Large intestine (tissue), 3 donors: ENCODE measurements around the gene NMNAT2. TPM values are rescaled to one million over a fixed set of nuclear protein-coding genes. Genes with fewer than 3 reads are reported as not detected.

Source experiments
- DNase-seq, 2 donors: peaks; one replicate each; pipeline versions ENCODE4 v3.0.0 to v3.0.0-alpha.2; 2013
- H3K27ac ChIP-seq: one replicate; pipeline ENCODE4 v1.5.1; 2013; ENCODE audit warnings: low read length
- H3K27me3 ChIP-seq: 2 replicates; pipeline ENCODE4 v1.6.1; 2013; ENCODE audit warnings: low read length; ENCODE audit not compliant: control insufficient read depth, insufficient read depth
- H3K36me3 ChIP-seq: 2 replicates; pipeline ENCODE4 v1.6.1; 2013; ENCODE audit warnings: low read length; ENCODE audit not compliant: control insufficient read depth, insufficient read depth
- H3K4me1 ChIP-seq: one replicate; pipeline ENCODE4 v1.6.1; 2013; ENCODE audit warnings: low read length; ENCODE audit not compliant: control insufficient read depth, insufficient read depth
- H3K4me3 ChIP-seq: one replicate; pipeline ENCODE4 v1.5.1; 2013; ENCODE audit warnings: low read length
- H3K9me3 ChIP-seq: one replicate; pipeline ENCODE4 v1.6.1; 2013; ENCODE audit warnings: mild to moderate bottlenecking, low read depth, low read length, moderate library complexity; ENCODE audit not compliant: control insufficient read depth
- WGBS: methylation state at CpG from one replicate; pipeline ENCODE4 v1.1.5; 2013; ENCODE audit warnings: low lambda C conversion rate; ENCODE audit not compliant: insufficient coverage; 5-methylcytosine and 5-hydroxymethylcytosine counted together
- polyA plus RNA-seq: library from polyadenylated mRNA; unstranded; fragments of 120-200 nt; gene quantifications from one replicate; pipeline ENCODE4 v1.2.1, GENCODE V29; 2013

Gene NMNAT2
- polyA plus RNA-seq, 1 donor, result 3.3 TPM

DNA sequence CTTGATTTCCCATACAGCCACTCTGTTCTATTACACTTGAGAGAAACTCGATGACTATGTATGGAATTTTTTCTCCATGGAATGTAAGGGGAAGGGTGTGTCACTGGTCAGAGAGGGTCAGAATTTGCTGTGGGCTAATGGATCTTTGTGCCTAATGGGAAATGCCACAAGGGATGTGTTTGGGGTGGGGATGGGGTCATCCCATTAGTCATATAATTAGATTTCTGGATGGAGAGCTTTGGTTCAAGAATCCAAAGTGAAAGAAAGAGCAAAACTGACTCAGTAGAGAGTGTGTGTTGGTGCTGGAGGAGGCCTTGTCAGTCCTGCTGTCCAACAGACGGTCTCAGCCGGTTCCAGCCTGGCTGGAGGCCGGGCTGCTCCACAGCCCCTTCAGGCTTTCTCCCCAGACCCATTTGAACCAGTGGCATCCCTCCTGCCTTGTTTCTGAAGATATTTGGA, 145.8 kb downstream of the NMNAT2 start:
- peaks cover 22% of the 10 kb centered on the region for H3K4me1 ChIP-seq
- no peaks in the 10 kb centered on the region for H3K9me3 ChIP-seq
- no peak overlapping the region for H3K27ac ChIP-seq
- H3K36me3 ChIP-seq, result no peaks in the 10 kb centered on the region
- H3K4me3 ChIP-seq, result no peak overlapping the region
- no CpG with 5 or more reads among the region's 4 CpGs for WGBS
- no peaks in the 10 kb centered on the region for H3K27me3 ChIP-seq
- no peak for DNase-seq

DNA sequence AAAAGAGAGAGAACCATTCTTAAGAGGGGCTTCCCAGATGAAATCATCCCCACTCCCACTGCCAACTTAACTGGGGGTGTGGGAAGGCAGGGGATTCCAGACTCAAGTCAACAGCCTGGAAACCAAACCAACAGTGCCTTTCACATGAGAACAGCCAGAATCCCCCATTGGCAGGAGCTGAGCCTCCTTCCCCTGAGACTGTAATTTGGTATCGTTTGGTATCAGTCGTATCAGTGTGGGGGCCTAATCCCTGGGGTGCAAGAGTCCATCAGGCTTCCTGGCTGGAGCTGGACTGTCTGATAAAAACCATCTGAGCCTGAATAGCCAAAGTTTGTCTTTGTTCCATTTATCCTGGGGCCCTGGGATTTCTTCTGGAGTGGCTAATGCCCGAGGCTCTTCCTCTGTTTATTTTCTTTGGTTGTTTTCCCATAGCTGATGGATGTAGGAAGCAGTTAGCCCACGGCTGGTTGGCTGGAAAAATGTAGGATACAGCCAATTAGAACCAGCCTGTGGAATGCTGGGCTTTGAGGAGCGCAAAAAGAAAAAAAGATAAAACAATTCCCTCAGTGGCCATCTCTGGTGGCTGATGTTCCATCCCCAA, 147.5 kb downstream of the NMNAT2 start:
- no peak overlapping the region for H3K27ac ChIP-seq
- no peaks in the 10 kb centered on the region for H3K36me3 ChIP-seq
- DNase-seq, result peak in 1 of 2 donors; percentile 46
- H3K27me3 ChIP-seq, result no peaks in the 10 kb centered on the region
- H3K9me3 ChIP-seq, result no peaks in the 10 kb centered on the region
- WGBS, result no CpG with 5 or more reads among the region's 5 CpGs
- no peak overlapping the region for H3K4me3 ChIP-seq
- peaks cover 8% of the 10 kb centered on the region for H3K4me1 ChIP-seq

DNA sequence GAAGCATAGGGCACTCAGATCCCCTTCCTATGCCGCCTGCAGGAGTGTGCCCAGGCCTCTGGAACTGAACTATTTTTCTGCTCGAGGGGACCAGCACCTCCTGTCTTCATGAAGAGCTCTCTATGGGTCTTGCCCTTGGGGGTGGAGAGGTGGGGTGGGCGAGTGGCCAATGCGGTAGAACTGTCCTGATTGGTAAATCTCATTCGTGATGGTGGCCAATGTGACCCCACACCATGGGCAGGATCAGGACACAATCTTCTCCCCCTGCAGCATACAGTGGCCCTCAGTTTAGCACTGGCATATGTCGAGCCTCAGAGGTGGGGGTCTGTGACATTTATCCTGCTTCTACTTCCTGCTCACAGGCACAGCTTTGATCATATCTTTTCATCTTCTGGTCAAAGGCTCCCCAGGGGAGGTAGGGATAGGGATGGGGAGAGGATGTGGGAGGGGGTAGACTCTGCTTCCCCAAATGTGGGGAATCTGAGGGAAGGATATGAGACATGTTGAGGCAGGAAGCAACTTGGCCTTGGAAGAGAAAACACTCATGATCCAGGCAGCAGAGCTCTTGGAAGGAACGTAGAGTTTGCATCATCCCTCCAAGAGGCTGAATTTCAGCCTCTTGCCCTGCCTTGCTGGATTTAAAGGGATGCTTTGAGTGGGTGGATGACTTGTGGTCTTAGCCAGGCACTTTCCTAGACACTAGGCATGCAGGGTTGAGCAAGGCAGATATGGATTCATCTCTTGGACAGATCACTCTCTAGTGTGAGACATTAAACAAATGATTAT, 150.3 kb downstream of the NMNAT2 start:
- no peak for DNase-seq
- Histone ChIP-seq H3K27me3 (no peaks in the 10 kb centered on the region), H3K9me3 (no peaks in the 10 kb centered on the region), H3K4me1 (peaks cover 8% of the 10 kb centered on the region), H3K4me3 (no peak overlapping the region), H3K27ac (no peak overlapping the region), H3K36me3 (no peaks in the 10 kb centered on the region)
- no CpG with 5 or more reads among the region's 7 CpGs for WGBS

DNA sequence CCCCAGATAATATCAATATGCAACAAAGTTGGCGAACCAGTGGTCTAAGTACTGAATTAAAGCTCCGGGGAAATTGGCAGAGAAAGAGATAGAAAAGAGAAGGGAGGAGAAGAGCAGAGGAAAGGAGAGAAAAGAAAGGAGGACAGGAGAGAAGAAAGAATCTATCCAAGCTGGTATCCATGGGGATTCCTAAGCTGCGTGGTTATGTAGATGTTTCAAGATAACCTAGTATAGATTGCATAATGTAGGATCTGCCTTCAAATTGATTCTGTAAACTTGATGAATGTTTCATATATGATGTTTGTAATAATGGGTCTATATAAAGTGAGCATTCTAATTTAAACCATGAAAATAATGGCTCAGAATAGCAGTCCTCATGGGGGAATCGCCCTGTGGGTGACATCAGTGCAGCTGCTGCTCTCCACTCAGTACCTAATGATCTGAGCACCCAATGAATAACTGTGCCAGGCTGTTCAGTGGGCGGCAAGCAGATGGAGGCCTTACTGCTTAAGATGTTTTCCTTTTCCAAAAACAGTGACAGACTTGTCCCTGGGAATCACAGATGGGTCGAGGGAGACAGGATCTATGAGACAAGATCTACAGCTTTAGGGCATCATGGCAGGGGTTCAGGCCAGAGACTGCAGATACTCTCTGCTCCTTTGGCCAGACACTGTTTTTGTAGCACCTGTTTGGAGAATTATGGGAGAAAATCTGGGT, 154.1 kb downstream of the NMNAT2 start:
- no peaks in the 10 kb centered on the region for H3K9me3 ChIP-seq
- 78% methylated on average over 3 of the region's 6 CpGs for WGBS
- no peak overlapping the region for H3K4me3 ChIP-seq
- no peaks in the 10 kb centered on the region for H3K4me1 ChIP-seq
- H3K27me3 ChIP-seq, result no peaks in the 10 kb centered on the region
- no peak for DNase-seq
- no peak overlapping the region for H3K27ac ChIP-seq
- no peaks in the 10 kb centered on the region for H3K36me3 ChIP-seq

DNA sequence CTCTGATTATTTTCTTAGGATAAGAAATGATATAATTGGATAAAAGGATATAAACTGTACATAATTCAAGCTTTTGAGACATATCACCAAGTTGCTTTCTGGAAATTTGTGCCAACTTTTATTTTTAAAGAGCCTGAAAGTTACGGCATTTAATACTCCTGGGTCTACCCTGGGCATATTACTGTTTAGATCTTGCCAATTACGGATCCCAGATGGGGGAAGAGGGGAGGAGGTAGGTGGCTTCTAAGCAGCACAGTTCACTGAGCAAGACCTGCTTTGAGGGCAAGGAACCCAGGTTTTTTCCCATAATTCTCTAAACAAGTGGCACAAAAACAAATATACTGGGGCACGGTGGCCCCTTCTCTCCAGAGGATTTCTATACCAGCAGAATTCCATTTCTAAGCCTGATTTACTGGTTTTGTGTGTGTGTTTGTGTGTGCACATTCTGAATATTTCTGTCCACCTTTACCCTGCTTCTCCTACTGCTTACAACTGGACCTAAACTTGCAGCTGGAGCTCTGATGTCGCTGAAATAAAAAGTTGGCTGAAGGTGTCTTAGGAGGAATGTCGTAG, 155.5 kb downstream of the NMNAT2 start:
- Histone ChIP-seq H3K9me3 (no peaks in the 10 kb centered on the region), H3K4me1 (no peaks in the 10 kb centered on the region), H3K36me3 (no peaks in the 10 kb centered on the region), H3K4me3 (no peak overlapping the region), H3K27me3 (no peaks in the 10 kb centered on the region), H3K27ac (no peak overlapping the region)
- WGBS, result 100% methylated on average over 1 of the region's 5 CpGs
- no peak for DNase-seq

DNA sequence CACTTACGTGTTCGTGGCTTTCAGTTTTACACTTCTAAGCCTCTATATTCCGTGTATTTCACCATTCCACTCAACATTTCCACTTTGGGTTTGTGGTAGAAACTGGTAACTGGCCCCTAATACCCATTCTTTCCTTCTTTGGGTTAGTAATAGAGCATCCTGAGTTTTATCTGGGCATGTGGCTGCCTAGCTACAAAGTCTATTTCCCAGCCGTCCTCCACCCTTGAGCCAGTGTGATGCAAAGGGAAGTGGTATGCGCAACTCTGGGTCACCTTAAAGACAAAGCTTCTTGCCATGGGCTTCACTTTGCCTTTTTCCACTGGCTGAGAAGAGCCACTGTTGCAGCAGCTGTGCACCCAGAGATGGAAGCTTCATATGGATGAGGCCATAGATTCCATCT, 158.3 kb downstream of the NMNAT2 start:
- H3K27ac ChIP-seq, result no peak overlapping the region
- no peaks in the 10 kb centered on the region for H3K36me3 ChIP-seq
- no peaks in the 10 kb centered on the region for H3K27me3 ChIP-seq
- no peaks in the 10 kb centered on the region for H3K9me3 ChIP-seq
- 100% methylated on average over 2 of the region's 5 CpGs for WGBS
- H3K4me1 ChIP-seq, result no peaks in the 10 kb centered on the region
- H3K4me3 ChIP-seq, result no peak overlapping the region
- no peak for DNase-seq

DNA sequence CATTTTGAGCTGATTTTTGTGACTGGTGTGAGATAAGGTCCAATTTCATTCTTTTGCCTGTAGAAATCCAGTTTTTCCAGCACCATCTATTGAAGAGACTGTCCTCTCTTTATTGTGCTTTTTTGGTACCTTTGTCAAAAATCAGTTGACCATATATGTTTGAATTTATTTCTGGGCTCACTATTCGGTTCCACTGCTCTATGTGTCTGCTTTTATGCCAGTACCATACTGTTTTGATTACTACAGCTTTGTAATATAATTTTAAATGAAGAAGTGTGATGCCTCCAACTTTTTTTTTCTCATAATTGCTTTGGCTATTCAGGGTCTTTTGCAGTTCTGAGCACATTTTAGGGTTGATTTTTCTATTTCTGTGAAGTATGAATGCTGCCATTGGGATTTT, 163.1 kb downstream of the NMNAT2 start:
- Histone ChIP-seq H3K4me3 (no peak overlapping the region), H3K36me3 (no peaks in the 10 kb centered on the region), H3K9me3 (no peaks in the 10 kb centered on the region), H3K4me1 (no peaks in the 10 kb centered on the region), H3K27me3 (no peaks in the 10 kb centered on the region), H3K27ac (no peak overlapping the region)
- WGBS, result no CpG with 5 or more reads among the region's 1 CpG
- DNase-seq, result no peak

DNA sequence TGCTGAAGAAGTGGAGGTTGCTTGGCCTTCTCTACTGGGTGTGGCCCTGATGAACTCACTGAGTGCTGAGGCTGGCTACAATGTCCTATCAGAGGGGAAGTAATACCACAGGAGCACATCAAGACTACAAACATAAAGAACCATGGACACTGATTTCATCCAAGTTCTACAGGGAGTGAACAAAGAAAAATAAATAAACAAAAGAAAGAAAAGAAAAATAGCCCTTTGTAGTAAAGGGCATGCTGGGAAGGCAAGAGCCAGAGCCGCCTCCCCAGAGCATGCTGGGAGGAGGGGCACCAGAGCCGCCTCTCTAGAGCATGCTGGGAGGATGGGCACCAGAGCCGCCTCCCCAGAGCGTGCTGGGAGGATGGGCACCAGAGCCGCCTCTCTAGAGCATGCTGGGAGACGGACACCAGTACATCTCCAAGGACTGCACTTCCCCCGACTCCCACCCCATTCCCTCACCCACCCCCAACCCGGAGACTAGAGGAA, 166.2 kb downstream of the NMNAT2 start:
- no CpG with 5 or more reads among the region's 8 CpGs for whole genome bisulfite sequencing

DNA sequence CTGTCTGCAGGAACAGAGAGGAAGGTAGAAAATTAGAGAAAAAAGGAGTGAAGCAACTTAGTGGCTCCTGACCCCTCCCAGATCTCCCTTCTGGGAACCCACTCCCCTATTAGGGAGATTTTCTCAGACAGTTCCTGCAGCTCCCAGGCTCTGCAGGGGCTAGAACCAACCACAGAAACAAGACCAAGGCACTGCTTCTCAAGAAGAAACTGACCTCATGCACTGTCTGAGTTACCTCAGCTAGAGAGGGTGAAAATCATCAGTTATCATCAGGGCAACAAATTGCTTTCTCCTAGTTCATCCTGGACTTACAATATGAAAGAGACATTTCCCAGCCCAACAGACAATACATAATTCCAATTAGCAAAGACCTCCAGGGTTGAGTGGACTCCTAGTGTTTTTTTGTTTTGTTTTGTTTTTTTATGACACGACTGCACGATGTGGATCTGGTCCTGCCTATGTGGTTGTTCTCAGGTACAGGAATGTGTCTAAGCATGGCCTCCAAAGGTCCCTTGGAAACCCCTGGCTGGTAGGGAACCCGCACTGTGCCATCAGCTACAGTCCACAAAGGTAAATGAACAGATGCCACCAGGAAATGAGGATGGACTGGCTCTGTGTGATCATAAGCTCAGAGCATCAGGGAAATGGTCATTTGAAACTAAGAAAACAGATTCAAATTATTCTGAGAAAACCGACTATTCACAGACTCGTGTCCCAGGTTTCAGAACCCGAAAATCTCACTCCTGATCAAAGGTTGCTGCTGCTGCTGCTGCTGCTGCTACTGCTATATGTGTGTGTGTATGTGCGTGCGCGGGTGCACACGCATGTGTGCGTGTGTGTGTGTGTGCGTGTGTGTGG, 166.8 kb downstream of the NMNAT2 start:
- no peaks in the 10 kb centered on the region for H3K27me3 ChIP-seq
- H3K36me3 ChIP-seq, result no peaks in the 10 kb centered on the region
- H3K27ac ChIP-seq, result no peak overlapping the region
- no peaks in the 10 kb centered on the region for H3K4me1 ChIP-seq
- 100% methylated on average over 1 of the region's 12 CpGs for WGBS
- DNase-seq, result no peak
- H3K9me3 ChIP-seq, result no peaks in the 10 kb centered on the region
- no peak overlapping the region for H3K4me3 ChIP-seq

More for the DNA sequence above, 166.2 kb downstream of the NMNAT2 start:
- no peak overlapping the region for H3K27ac ChIP-seq
- no peaks in the 10 kb centered on the region for H3K4me1 ChIP-seq
- H3K27me3 ChIP-seq, result no peaks in the 10 kb centered on the region
- H3K9me3 ChIP-seq, result no peaks in the 10 kb centered on the region
- H3K36me3 ChIP-seq, result no peaks in the 10 kb centered on the region
- no peak overlapping the region for H3K4me3 ChIP-seq
- no peak for DNase-seq
